Spleen (tissue), 7 donors: Measurements from ENCODE around the gene SPRY2.

Source experiments
- CTCF ChIP-seq, 11 experiments: fragments of 200-600 bp in 7 of 11; fragments of 450-650 bp in 4 of 11; sonication (generic) in 4 of 11; IDR thresholded peaks in 8 of 11; conservative IDR thresholded peaks in 3 of 11; 1 replicate in 7 of 11; 2 replicates in 4 of 11; pipeline versions ENCODE4 v1.4.0 to v1.8.0; 2016 to 2021; ENCODE audit warnings: antibody characterized with exemption in 11 of 11, inconsistent platforms in 4 of 11, mild to moderate bottlenecking in 1 of 11
- POLR2A ChIP-seq, 3 donors: fragments of 450-650 bp; IDR thresholded peaks; one replicate each; pipeline ENCODE4 v1.5.1; 2017; ENCODE audit warnings: antibody characterized with exemption in 3 of 3, mild to moderate bottlenecking in 1 of 3
- donor health status: DM: no; HTN: no; CAD: no; lungs with moderate emphysema.
- donor health status: DM: no; HTN: no; CAD: no.
- donor health status: DM: no; HTN: no; CAD: no.

DNA sequence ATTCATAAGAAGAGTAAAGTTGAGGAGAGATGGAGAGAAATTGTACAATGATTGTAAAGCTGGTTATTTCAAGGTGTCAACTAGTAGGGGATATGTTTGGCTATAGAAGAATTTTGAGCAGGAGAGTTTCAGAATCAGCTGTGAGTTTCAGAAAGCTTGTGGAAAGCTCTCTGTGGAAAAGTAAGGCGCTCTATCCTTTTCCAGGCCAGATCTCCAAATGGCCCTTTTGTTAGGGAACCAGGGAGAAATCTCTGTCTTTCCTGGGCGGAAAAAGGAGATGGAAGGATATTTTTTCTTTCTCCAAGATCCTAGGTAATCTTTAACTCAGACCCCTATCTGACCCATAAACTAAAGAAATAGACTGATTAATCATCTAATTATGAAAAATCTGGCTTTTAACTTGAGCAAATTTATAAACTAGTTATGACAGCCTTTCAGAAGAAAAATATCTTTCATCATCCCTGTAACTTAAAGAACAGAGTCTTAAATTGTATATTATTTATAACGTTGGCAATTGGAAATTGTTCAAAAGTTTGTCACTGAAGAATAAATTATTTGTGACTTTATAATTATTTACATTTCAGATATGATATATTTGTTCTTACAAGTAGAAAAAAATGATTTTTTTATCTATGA, 34.5 kb downstream of the SPRY2 start:
- TF ChIP-seq CTCF (IDR thresholded peaks at IDR 0.05 in 8 of 11, conservative IDR thresholded peaks at IDR 0.05 in 3 of 11) (no peak), POLR2A (IDR thresholded peaks at IDR 0.05) (no peak)
